Stimulated activated CD8-positive, alpha-beta memory T cell treated with anti-CD3 and anti-CD28 coated beads, Interleukin-4, amount 100 ng/mL, for 1 hour (primary cell): ENCODE data around the gene CYP19A1.
"Not testable (repeated sequence)": the region's sequence is repeated elsewhere in the genome, so short reads cannot be mapped to it uniquely, and the experiment has no call there.

Experiments
- DNase-seq, 2 donors: peaks; one replicate each; pipeline ENCODE4 v3.0.0-alpha.2; 2020; ENCODE audit warnings: low read depth in 2 of 2, low spot score in 1 of 2

Gene CYP19A1

GRCh38 chr15:51263726-51264125 is 74.7 kb downstream of the CYP19A1 start:
- DNase-seq = no peak

GRCh38 chr15:51263116-51263515 is 75.3 kb downstream of the CYP19A1 start:
- no peak for DNase-seq

- DNase-seq = no peak
Measured at GRCh38 chr15:51262463-51262862, 75.9 kb downstream of the CYP19A1 start.

- DNase-seq = not testable (repeated sequence)
Measured at GRCh38 chr15:51261113-51261512, 77.3 kb downstream of the CYP19A1 start.

- DNase-seq = no peak
Measured at GRCh38 chr15:51260202-51260601, 78.2 kb downstream of the CYP19A1 start.

GRCh38 chr15:51255533-51255932 is 82.9 kb downstream of the CYP19A1 start:
- no peak for DNase-seq

- no peak for DNase-seq
Measured at GRCh38 chr15:51253366-51253765, 85.0 kb downstream of the CYP19A1 start.

- DNase-seq = no peak
Measured at GRCh38 chr15:51252671-51253070, 85.7 kb downstream of the CYP19A1 start.

- DNase-seq = no peak
Measured at GRCh38 chr15:51251556-51251955, 86.8 kb downstream of the CYP19A1 start.

- no peak for DNase-seq
Measured at GRCh38 chr15:51250217-51251011, 88.0 kb downstream of the CYP19A1 start.

- DNase-seq = no peak
Measured at GRCh38 chr15:51245628-51246027, 92.8 kb downstream of the CYP19A1 start.

GRCh38 chr15:51244423-51244869 is 94.0 kb downstream of the CYP19A1 start:
- DNase-seq = no peak

- no peak for DNase-seq
Measured at GRCh38 chr15:51243774-51244173, 94.6 kb downstream of the CYP19A1 start.

- no peak for DNase-seq
Measured at GRCh38 chr15:51240066-51240465, 98.3 kb downstream of the CYP19A1 start.

- DNase-seq = no peak
Measured at GRCh38 chr15:51237816-51238215, 100.6 kb downstream of the CYP19A1 start.

GRCh38 chr15:51234176-51234927 is 104.0 kb downstream of the CYP19A1 start:
- no peak for DNase-seq

- DNase-seq = no peak
Measured at GRCh38 chr15:51232581-51232980, 105.8 kb downstream of the CYP19A1 start.

GRCh38 chr15:51229907-51230330 is 108.5 kb downstream of the CYP19A1 start:
- DNase-seq = no peak

- DNase-seq = no peak
Measured at GRCh38 chr15:51227940-51228732, 110.3 kb downstream of the CYP19A1 start.

GRCh38 chr15:51226576-51227210 is 111.7 kb downstream of the CYP19A1 start:
- no peak for DNase-seq

GRCh38 chr15:51224428-51224827 is 114.0 kb downstream of the CYP19A1 start:
- DNase-seq = no peak
